ENCODE results near the gene ZMYND8. TPM values are rescaled to one million over a fixed set of nuclear protein-coding genes. Genes with fewer than 3 reads are reported as not detected.
A peak's percentile ranks its signal among the peaks of the same experiment; 100 is the strongest.

The ZMYND8 gene
- polyA plus RNA-seq, 1 donor from 2014 or later = 16.8 TPM

GRCh38 chr20:47351643-47352331, 4.7 kb downstream of the ZMYND8 start:
- Histone ChIP-seq H3K9me3 (ENCODE audit: low read length) (no peaks in the 10 kb centered on the region), H3K27ac (ENCODE audit: low read length) (peak overlapping the region; percentile 60), H2AFZ (ENCODE audit: low read depth, low read length) (peak overlapping the region; percentile 10), H3K4me3 (ENCODE audit: low read length) (peak overlapping the region; percentile 58), H3K9ac (ENCODE audit: low read length) (peak overlapping the region; percentile 49), H3K9me2 (ENCODE audit: insufficient read depth, low read length) (no peaks in the 10 kb centered on the region), H3K79me2 (replicated peaks; ENCODE audit: insufficient read depth, low read length) (peaks cover 73% of the 10 kb centered on the region), H4K20me1 (ENCODE audit: insufficient read depth) (no peaks in the 10 kb centered on the region), H3K27me3 (ENCODE audit: insufficient read depth, low read depth, low read length) (no peaks in the 10 kb centered on the region), H3K36me3 (ENCODE audit: insufficient read depth, low read length) (no peaks in the 10 kb centered on the region), H3K4me2 (ENCODE audit: low read length) (peak overlapping the region; percentile 74), H3F3A (ENCODE audit: insufficient read depth, low read length, poor library complexity, severe bottlenecking) (peaks cover under 1% of the 10 kb centered on the region)
- TF ChIP-seq REST (IDR thresholded peaks at IDR 0.05; ENCODE audit: borderline replicate concordance) (peak; percentile 48), TAF1 (IDR thresholded peaks at IDR 0.05; ENCODE audit: low read depth) (peak; percentile 32), POLR2AphosphoS5 (IDR thresholded peaks at IDR 0.05) (no peak), RAD21 (conservative IDR thresholded peaks at IDR 0.05) (no peak), SMC3 (conservative IDR thresholded peaks at IDR 0.05; ENCODE audit: poor library complexity) (no peak)

GRCh38 chr20:47350691-47351545, 5.6 kb downstream of the ZMYND8 start:
- Histone ChIP-seq H4K20me1 (ENCODE audit: insufficient read depth) (no peaks in the 10 kb centered on the region), H3K9me3 (ENCODE audit: low read length) (no peaks in the 10 kb centered on the region), H3K4me2 (ENCODE audit: low read length) (peak overlapping the region; percentile 74), H3K36me3 (ENCODE audit: insufficient read depth, low read length) (no peaks in the 10 kb centered on the region), H3K27me3 (ENCODE audit: insufficient read depth, low read depth, low read length) (no peaks in the 10 kb centered on the region), H2AFZ (ENCODE audit: low read depth, low read length) (no peak overlapping the region), H3K4me3 (ENCODE audit: low read length) (peak overlapping the region; percentile 58), H3K27ac (ENCODE audit: low read length) (peak overlapping the region; percentile 60), H3K79me2 (replicated peaks; ENCODE audit: insufficient read depth, low read length) (peaks cover 69% of the 10 kb centered on the region), H3K9me2 (ENCODE audit: insufficient read depth, low read length) (no peaks in the 10 kb centered on the region), H3K9ac (ENCODE audit: low read length) (peak overlapping the region; percentile 49), H3F3A (ENCODE audit: insufficient read depth, low read length, poor library complexity, severe bottlenecking) (no peaks in the 10 kb centered on the region)
- TF ChIP-seq EZH2 (IDR thresholded peaks at IDR 0.05; ENCODE audit: borderline replicate concordance, insufficient read depth, low read length, poor library complexity, severe bottlenecking) (no peak), MXI1 (conservative IDR thresholded peaks at IDR 0.05; ENCODE audit: poor library complexity, severe bottlenecking) (no peak), TAF1 (IDR thresholded peaks at IDR 0.05; ENCODE audit: low read depth) (no peak), EP300 (conservative IDR thresholded peaks at IDR 0.05; ENCODE audit: poor library complexity, severe bottlenecking) (no peak), CTCF (IDR thresholded peaks at IDR 0.05; ENCODE audit: poor library complexity, severe bottlenecking) (no peak)
